ENCODE data around the gene HOXA6. TPM values are rescaled to one million over a fixed set of nuclear protein-coding genes. Genes with fewer than 3 reads are reported as not detected.
A peak's percentile ranks its signal among the peaks of the same experiment; 100 is the strongest.

The HOXA6 gene
- total RNA-seq, 1 donor from 2014 or later = not detected

- Mint-ChIP-seq H3K27ac (no peak within 1 kb of the TSS), H3K27me3 (peaks cover 78% of the 10 kb centered on the region), H3K4me1 (peaks cover 7% of the 10 kb centered on the region), H3K9me3 (no peaks in the 10 kb centered on the region), H3K36me3 (ENCODE audit: low read depth) (peaks cover 6% of the 10 kb centered on the region), H3K4me3 (no peak within 1 kb of the TSS)
- intact Hi-C loops (cut with micrococcal nuclease) = no loop called here
- DNase-seq = no peak
These were observed 44.8 kb downstream of the HOXA6 start, which contains the start of gene HOXA2 for GRCh38 chr7:27102581-27103442. Gene HOXA2 (minus strand): TSS chr7:27102683. CDS start chr7:27102500, 183 bp downstream.

GRCh38 chr7:27101957-27102580, 45.5 kb downstream of the HOXA6 start:
- no peak for DNase-seq
- intact Hi-C loops (cut with micrococcal nuclease) = no loop called here
- peaks cover 85% of the 10 kb centered on the region for H3K27me3 Mint-ChIP-seq
- peaks cover 10% of the 10 kb centered on the region for H3K36me3 Mint-ChIP-seq (ENCODE audit: low read depth)
- no peak overlapping the region for H3K4me3 Mint-ChIP-seq
- H3K9me3 Mint-ChIP-seq = peaks cover 3% of the 10 kb centered on the region
- H3K27ac Mint-ChIP-seq = no peak overlapping the region
- H3K4me1 Mint-ChIP-seq = peaks cover 12% of the 10 kb centered on the region

GRCh38 chr7:27101171-27101956, 46.2 kb downstream of the HOXA6 start:
- peaks cover 10% of the 10 kb centered on the region for H3K36me3 Mint-ChIP-seq (ENCODE audit: low read depth)
- no peak overlapping the region for H3K27ac Mint-ChIP-seq
- H3K4me1 Mint-ChIP-seq = peaks cover 13% of the 10 kb centered on the region
- no peak for DNase-seq
- no peak overlapping the region for H3K4me3 Mint-ChIP-seq
- peaks cover 89% of the 10 kb centered on the region for H3K27me3 Mint-ChIP-seq
- peaks cover 4% of the 10 kb centered on the region for H3K9me3 Mint-ChIP-seq
- intact Hi-C loops (cut with micrococcal nuclease) = no loop called here

GRCh38 chr7:27100694-27101170, 46.8 kb downstream of the HOXA6 start:
- H3K9me3 Mint-ChIP-seq = peaks cover 4% of the 10 kb centered on the region
- no peak overlapping the region for H3K4me3 Mint-ChIP-seq
- H3K36me3 Mint-ChIP-seq (ENCODE audit: low read depth) = peaks cover 10% of the 10 kb centered on the region
- peaks cover 14% of the 10 kb centered on the region for H3K4me1 Mint-ChIP-seq
- peaks cover 85% of the 10 kb centered on the region for H3K27me3 Mint-ChIP-seq
- DNase-seq = no peak
- H3K27ac Mint-ChIP-seq = no peak overlapping the region
- intact Hi-C loops (cut with micrococcal nuclease) = no loop called here

GRCh38 chr7:27099453-27100370, 47.9 kb downstream of the HOXA6 start:
- no peak for DNase-seq
- Mint-ChIP-seq H3K4me3 (no peak overlapping the region), H3K9me3 (peaks cover 4% of the 10 kb centered on the region), H3K4me1 (peaks cover 21% of the 10 kb centered on the region), H3K27ac (no peak overlapping the region), H3K36me3 (ENCODE audit: low read depth) (peaks cover 10% of the 10 kb centered on the region), H3K27me3 (peaks cover 87% of the 10 kb centered on the region)
- intact Hi-C loops (cut with micrococcal nuclease) = loop anchor here (5.0 kb wide), 3 partner anchors 33 to 237 kb away; partner anchors contain the start of genes EVX1, HOXA4 and SKAP2

GRCh38 chr7:27098578-27099451, 48.8 kb downstream of the HOXA6 start:
- DNase-seq = no peak
- intact Hi-C loops (cut with micrococcal nuclease) = loop anchor here (5.0 kb wide), 3 partner anchors 33 to 237 kb away; partner anchors contain the start of genes EVX1, HOXA4 and SKAP2
- no peak overlapping the region for H3K27ac Mint-ChIP-seq
- H3K27me3 Mint-ChIP-seq = peaks cover 88% of the 10 kb centered on the region
- H3K4me1 Mint-ChIP-seq = peaks cover 21% of the 10 kb centered on the region
- peaks cover 7% of the 10 kb centered on the region for H3K9me3 Mint-ChIP-seq
- H3K4me3 Mint-ChIP-seq = no peak overlapping the region
- H3K36me3 Mint-ChIP-seq (ENCODE audit: low read depth) = peaks cover 10% of the 10 kb centered on the region

- Mint-ChIP-seq H3K4me1 (peaks cover 20% of the 10 kb centered on the region), H3K27ac (no peak overlapping the region), H3K9me3 (peaks cover 7% of the 10 kb centered on the region), H3K36me3 (ENCODE audit: low read depth) (peaks cover 10% of the 10 kb centered on the region), H3K27me3 (peaks cover 88% of the 10 kb centered on the region), H3K4me3 (peak overlapping the region; percentile 85)
- no peak for DNase-seq
- intact Hi-C loops (cut with micrococcal nuclease) = loop anchor here (2.0 to 5.0 kb wide), 6 partner anchors 34 to 1237 kb away; partner anchors contain the start of genes EVX1, HOXA4 and SKAP2
These were observed 49.6 kb downstream of the HOXA6 start for GRCh38 chr7:27097686-27098577.

- Mint-ChIP-seq H3K4me1 (peaks cover 17% of the 10 kb centered on the region), H3K4me3 (peak overlapping the region; percentile 85), H3K27me3 (peaks cover 90% of the 10 kb centered on the region), H3K27ac (no peak overlapping the region), H3K9me3 (peaks cover 7% of the 10 kb centered on the region), H3K36me3 (ENCODE audit: low read depth) (peaks cover 12% of the 10 kb centered on the region)
- intact Hi-C loops (cut with micrococcal nuclease) = loop anchor here (2.0 to 5.0 kb wide), 6 partner anchors 35 to 1236 kb away; partner anchors contain the start of genes EVX1, HOXA4 and SKAP2
- DNase-seq = peak; percentile 61
These were observed 50.6 kb downstream of the HOXA6 start for GRCh38 chr7:27096768-27097514.

GRCh38 chr7:27095897-27096767, 51.4 kb downstream of the HOXA6 start, which contains the start of gene HOXA1:
Gene HOXA1 (minus strand): TSS chr7:27096000. CDS start chr7:27095912, 88 bp downstream.
- Mint-ChIP-seq H3K4me3 (peak within 1 kb of the TSS; percentile 85), H3K27me3 (peaks cover 90% of the 10 kb centered on the region), H3K36me3 (ENCODE audit: low read depth) (peaks cover 12% of the 10 kb centered on the region), H3K27ac (peak within 1 kb of the TSS; percentile 62), H3K4me1 (peaks cover 17% of the 10 kb centered on the region), H3K9me3 (peaks cover 7% of the 10 kb centered on the region)
- intact Hi-C loops (cut with micrococcal nuclease) = loop anchor here (2.0 to 5.0 kb wide), 6 partner anchors 36 to 1235 kb away; partner anchors contain the start of genes EVX1, HOXA4 and SKAP2
- DNase-seq = peak; percentile 88

All from activated CD4-positive, alpha-beta T cell treated with anti-CD3 and anti-CD28 coated beads, Interleukin-2, amount 10 ng/mL, durations not matched to agents 24 days and 14 days (primary cell).